Germinal center (tissue), 1 donor: Measurements from ENCODE around the gene CD63.

Source experiments
- DNase-seq: peaks from one replicate; pipeline ENCODE4 v3.0.0; 2012; ENCODE audit warnings: mixed read lengths, low spot score

Gene CD63

DNA sequence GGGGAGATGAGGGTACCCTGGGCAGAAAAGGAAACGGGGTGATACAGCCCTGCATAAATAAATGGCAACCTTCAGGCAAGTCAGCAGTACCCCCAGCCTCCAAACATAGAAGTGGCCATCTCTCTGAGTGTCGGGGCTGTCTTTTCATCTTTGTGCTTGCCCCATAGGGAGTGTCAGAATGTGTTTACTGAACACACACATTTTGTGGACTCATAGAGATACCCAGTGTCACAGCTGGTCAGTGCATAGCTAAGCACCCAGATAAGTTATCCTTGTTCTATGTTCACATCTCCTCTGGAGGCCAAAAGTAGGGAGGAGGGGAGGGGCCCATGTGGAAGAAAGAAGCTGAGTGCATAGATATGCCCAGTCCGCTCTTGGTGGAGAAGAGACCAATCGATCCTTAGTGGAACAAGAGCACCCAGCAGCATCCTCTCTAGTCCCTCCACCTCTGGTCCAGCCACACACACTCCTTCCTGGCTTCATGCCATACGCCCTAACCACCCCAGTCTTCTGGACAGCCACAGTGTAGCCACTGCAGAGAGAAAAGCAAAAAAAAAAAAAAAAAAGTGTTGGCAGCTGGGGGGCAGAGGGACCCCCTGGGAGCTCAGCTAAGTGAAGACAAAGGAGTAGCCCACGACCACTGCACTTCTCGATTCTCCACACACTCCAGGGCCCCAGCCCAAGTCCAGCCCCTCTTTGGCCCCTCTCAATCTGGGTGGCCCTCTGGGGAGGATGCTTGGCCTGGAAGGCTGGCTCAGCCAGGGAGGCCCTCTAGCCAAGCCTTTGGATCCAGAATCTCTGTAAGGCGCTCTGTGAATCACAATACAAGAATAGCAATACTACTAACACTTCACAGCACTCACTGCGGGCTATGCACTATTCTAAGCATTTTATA is 23.7 kb downstream of the CD63 start:
- DNase-seq, result no peak

GRCh38 chr12:55703901-55704761 is 24.7 kb downstream of the CD63 start:
- DNase-seq, result no peak

GRCh38 chr12:55703288-55703687 is 25.5 kb downstream of the CD63 start:
- no peak for DNase-seq

GRCh38 chr12:55702861-55703260 is 25.9 kb downstream of the CD63 start:
- no peak for DNase-seq

DNA sequence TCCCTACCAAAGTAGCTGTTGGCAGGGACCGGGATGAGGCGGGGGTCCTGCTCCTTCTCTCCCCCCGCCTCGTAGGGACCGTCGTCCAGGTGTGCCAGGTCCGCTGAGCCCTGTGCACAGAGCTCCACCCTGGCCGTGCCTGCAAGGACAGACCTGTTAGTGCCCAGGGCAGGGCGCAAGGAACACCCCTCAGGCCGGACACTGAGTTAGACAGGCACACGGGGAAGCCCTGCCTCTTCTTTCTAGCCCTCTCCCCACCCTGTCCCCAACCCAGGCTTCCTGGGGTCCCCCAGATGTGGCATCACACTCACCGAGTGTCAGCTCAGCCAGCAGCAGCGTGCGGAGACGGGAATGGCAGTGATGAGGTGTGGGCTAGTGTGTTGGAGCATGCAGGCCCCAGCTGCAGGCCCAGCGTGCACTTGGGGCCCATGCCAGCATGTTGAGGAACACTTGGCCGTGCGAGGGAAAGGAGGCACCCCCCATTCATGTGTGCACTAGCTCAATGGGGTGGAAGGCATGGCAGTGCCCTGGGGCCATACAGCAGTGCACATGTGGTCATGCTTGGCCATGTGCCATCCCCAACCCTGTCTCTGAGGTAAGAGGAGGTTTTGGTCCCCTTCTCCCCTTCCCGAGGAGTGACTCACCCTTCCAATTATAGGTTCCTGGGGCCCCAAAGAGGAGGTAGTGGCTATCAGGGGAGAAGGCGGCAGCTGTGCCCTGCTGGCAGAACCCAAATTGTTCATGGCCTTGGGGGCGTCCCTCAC is 28.4 kb downstream of the CD63 start:
- no peak for DNase-seq

GRCh38 chr12:55699471-55700055 is 29.2 kb downstream of the CD63 start:
- no peak for DNase-seq

GRCh38 chr12:55698965-55699364 is 29.8 kb downstream of the CD63 start:
- DNase-seq, result no peak

DNA sequence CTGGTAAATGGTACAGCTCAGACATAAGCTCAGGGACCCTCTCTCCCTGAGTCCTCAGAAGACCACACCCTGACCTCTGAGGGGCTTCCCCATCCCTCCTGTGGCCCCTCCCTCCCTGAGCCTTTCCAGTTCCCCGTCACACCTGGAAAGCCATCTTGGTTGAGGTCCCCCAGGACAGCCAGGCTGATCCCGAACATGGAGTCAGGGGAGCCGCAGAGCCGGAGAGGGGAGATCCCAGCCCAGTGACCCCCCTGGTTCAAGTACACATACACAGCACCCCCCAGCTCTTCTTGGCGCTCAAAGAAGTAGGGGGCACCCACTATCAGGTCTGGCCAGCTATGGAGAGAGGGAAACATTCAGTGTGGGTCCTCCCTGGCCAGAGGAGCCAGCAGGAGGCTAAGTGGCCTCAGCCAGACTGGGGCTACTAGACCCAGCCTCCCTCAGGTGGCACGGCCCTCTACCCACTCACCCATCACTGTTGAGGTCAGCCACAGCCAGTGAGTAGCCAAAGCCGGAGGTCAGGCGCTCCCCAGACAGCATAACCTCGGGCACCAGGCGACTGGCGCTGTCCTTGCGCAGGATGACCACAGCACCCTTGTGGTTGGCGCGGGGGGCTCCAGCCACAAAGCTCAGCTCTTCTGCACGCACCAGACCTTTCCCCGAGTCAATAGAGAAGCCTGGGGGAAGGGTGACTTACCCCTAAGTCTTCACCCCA is 30.4 kb downstream of the CD63 start:
- no peak for DNase-seq

DNA sequence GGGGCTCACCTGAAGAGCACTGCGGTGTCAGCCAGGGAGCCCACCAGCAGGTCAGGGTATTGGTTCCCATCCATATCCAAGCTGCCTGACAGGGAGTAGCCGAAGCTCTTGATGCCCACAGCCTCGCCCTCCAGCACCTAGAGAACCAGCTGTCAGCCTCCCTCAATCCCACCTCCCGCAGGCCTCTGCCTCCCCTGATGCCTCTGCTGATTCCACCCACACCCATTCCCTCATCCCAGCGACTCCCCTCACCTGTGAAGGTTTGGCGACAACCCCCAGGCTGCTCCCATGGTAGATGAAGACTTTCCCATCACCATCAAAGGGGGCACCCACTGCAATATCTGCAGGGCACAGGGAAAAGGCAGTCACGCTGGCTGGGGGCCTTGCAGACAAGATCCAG is 31.1 kb downstream of the CD63 start:
- DNase-seq, result no peak

DNA sequence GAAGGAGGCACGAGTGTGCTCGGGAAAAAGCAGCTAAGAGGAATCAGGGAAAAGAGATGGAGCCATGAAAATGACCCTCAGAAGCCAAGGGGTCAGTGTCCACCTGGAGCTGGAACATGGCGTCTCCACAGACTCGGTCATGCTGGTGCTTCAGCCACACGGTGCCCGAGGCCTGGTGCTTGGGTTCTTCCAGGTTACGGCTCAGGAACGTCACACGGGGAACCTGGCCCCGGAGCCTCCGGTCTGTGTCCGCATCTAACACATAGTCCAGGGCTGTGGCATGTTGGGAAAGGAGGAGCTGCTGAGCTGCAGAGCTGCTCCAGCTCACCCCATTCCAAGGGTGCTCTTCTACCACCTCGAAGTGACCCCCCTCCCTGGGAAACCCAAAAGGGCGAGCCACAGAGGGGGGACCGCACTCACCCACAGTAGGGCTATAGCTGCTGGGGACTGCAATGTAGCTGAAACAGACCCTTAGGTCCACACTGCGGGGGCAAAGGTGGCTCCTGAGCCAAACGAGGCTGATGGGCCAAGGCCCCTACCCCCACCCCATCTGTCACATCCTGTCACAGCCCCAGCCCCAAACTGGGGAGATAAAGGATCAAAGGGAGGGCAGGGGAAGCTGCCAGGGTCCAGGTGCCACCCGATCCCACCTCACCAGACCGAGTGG is 31.9 kb downstream of the CD63 start:
- DNase-seq, result no peak

GRCh38 chr12:55696141-55696540 is 32.7 kb downstream of the CD63 start:
- DNase-seq, result no peak

DNA sequence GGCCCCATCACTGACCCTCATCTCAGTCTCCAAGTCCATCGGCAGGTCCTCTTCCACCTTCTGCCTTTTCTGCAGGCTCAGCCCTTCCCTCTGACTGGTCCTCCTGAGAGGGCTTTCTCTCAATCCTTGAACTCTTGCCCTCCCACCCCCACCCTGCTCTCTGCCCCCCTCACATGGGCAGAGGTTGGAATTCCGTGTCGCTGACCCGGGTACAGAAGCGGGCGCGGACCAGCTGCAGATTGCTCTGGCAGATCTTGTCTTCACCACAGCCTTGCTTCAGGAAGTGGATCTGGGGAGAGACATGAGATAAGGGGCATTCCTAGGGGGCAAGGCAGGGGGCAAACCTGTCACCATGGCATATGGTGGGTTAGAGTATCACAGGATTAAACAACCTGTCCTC is 33.5 kb downstream of the CD63 start:
- DNase-seq, result no peak

GRCh38 chr12:55694651-55695050 is 34.2 kb downstream of the CD63 start:
- no peak for DNase-seq

DNA sequence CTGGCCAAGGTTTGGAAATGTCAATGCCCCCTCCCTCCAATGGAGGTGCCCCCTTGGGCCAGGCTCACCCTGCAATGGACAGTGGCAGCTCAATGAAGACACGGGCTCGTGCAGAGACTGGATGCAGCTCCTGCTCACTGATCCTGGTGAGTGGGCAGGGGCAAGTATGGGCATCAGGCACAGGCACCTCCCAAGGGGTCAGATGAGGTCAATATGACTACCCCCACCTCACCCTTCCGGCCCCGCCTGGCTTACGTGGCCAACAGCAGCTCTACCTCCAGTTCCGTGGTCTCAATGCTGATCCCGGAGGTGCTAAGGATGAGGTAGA is 34.7 kb downstream of the CD63 start:
- no peak for DNase-seq

DNA sequence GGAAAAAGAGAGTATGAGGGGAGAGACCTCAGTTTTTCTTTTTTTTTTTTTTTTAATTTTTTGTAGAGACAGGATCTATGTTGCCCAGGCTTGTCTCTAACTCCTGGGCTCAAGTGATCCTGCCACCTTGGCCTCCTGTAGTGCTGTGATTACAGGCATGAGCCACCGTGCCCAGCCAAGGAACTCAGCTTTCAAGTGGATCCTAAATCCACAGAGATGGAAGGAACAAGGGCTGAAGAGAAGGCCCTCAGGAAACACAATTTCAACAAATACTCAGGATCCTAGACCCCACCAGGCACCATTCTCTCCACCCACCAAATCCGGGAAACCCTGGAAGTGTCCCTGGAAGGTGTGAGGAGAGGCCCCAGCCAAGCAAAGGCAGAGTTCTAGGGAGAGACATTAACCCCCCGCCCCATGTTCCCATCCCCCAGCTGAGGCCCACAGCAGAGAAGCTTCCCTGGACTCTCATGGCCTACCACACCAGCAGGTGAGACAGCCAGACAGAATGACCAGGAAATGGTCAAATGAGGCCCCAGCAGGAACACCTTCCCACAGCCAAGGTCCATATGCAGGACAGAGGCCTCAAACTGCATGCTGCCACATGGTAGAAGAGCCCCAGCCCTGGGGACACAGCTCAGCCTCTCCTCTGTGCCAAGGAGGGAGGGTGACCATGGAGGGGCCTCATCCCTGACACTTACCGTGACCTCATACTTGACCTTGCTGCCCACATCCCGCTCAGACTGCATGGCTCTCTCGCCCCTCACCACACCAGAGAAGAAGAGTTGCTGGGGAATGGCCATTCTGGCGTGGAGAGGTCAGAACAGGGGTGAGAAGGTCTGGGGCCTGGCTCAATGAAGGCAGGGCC is 35.3 kb downstream of the CD63 start:
- DNase-seq, result no peak

DNA sequence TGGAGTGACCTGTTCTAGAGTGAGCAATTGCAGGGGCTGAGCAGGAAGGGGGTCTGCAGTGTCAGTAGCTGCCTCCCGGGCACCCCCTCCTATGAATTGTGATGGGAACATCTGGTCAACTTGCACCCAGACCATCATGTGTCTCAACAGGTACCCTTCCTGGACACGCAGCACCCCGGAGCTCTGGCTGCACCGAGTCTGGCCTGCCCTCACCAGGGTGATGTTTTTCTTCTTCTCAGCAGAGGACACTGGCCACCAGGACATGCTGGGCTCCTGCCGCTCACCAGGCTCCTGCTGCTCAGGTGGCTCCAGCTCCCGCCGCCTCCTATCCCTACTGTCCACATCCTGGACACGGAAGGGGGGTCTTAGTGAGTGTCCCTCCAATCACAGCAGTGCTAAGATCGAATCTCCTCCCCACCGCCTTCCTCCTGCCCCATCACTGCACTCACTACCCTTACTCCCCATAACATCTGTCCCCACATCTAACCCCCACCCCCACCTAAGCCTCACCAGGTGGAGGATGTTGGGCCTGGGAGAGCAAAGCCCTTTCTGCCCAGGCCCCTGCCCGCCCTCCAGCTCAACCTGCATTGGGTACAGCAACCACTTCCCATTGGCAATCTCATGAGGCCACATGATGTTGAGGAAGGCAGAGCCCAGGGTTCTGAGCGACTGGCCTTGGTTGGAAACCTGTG is 36.0 kb downstream of the CD63 start:
- DNase-seq, result no peak

DNA sequence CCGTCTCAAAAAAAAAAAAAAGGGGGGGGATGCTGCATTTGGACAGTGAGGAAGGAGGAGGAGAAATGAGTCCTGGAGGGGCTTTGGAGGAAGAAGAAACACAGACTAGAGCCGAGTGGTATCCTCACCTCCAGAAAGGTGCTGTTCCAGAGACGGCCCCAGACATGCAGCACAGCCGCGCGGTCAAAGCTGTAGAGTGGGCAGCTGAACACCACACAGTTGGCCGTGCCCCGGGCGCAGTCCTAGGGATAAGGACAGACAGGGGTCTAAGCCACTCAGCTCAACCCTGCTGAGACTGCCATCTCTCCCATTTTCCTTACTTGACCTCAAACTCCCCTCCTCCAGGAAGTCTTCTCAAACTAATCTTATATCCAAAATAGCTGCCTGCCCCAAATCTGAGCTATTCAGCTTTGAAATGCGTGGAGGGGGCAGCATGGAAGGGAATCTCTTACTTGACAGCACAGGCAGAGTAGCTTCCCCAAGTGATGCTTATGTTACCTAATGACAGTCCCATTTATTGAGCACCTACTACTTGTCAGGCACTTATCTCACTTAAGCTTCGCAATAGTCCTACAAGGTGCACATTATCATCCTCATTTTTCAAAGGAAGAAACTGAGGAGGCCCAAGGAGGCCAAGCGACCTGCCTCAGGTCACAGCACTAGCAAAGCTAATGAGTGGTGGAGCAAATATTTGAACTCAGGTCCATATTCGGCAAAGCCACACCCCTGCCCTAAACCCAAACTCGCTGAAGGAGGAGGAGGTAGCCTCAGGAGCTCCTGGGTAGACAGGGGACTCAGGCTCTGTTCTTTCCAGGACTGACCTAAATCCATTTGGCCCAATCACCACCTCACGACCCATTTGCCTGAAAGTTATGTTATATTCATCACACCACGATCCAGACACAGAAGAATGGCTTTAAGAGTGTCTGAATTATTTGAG is 39.8 kb downstream of the CD63 start:
- DNase-seq, result no peak

- DNase-seq, result no peak
These were observed 41.1 kb downstream of the CD63 start for GRCh38 chr12:55687746-55688145.
